Right renal cortex interstitium (tissue), 3 donors: ENCODE results near the gene CACYBP. TPM values are rescaled to one million over a fixed set of nuclear protein-coding genes. Genes with fewer than 3 reads are reported as not detected.

Experiments
- polyA plus RNA-seq, 3 donors: library from polyadenylated mRNA; unstranded; fragments of 120-200 nt; gene quantifications; one replicate each; pipeline ENCODE4 v1.2.1, GENCODE V29; 2013; ENCODE audit not compliant: insufficient read length in 3 of 3

CACYBP gene
- polyA plus RNA-seq, 3 donors: 131 to 139 (median 136) TPM

Other genes with a start within 250 kb of the CACYBP start
- 10 to 100 TPM; 51.2 to 55.9 (median 53.1) TPM for gene MRPS14, start 23.5 kb downstream of the CACYBP start, polyA plus RNA-seq
- gene TNN, start 67.9 kb downstream of the CACYBP start, polyA plus RNA-seq: 1 to 10 TPM; 2.3 to 3.4 (median 3.0) TPM
- gene KIAA0040, start 192.8 kb downstream of the CACYBP start, polyA plus RNA-seq: 10 to 100 TPM; 16.3 to 18.1 (median 16.6) TPM